Gastrocnemius medialis (tissue), 4 donors: ENCODE results near the gene DPYSL5. TPM values are rescaled to one million over a fixed set of nuclear protein-coding genes. Genes with fewer than 3 reads are reported as not detected.

Experiments
- ATAC-seq, 2 donors: fragments of 150-250 bp; one replicate each; pipeline ENCODE4 v1.9.1; 2016
- DNase-seq, 2 donors: peaks; one replicate each; pipeline ENCODE4 v3.0.0-alpha.2; 2019
- H3K27ac ChIP-seq, 4 donors: fragments of 200-600 bp; sonication (generic); 1 replicate in 1 of 4; 2 replicates in 3 of 4; pipeline ENCODE4 v1.5.1; 2016 to 2018; ENCODE audit warnings: mild to moderate bottlenecking in 2 of 4, moderate library complexity in 1 of 4
- H3K27me3 ChIP-seq, 3 donors: fragments of 200-600 bp; sonication (generic) in 2 of 3; 1 replicate in 1 of 3; 2 replicates in 2 of 3; pipeline versions ENCODE4 v1.5.1 to v1.6.0; 2016 to 2019; ENCODE audit warnings: mild to moderate bottlenecking in 1 of 3, moderate library complexity in 1 of 3
- H3K36me3 ChIP-seq, 2 donors: fragments of 200-600 bp; sonication (generic) in 1 of 2; one replicate each; pipeline ENCODE4 v1.5.1; 2017 to 2018
- H3K4me1 ChIP-seq, 2 donors: fragments of 200-600 bp; sonication (generic) in 1 of 2; one replicate each; pipeline ENCODE4 v1.5.1; 2016 to 2017; ENCODE audit warnings: mild to moderate bottlenecking in 2 of 2
- H3K4me3 ChIP-seq, 4 donors: fragments of 200-600 bp; sonication (generic) in 3 of 4; 1 replicate in 1 of 4; 2 replicates in 3 of 4; pipeline ENCODE4 v1.5.1; 2016 to 2019; ENCODE audit warnings: mild to moderate bottlenecking in 2 of 4
- H3K9me3 ChIP-seq, 3 donors: fragments of 200-600 bp; sonication (generic) in 2 of 3; 1 replicate in 1 of 3; 2 replicates in 2 of 3; pipeline ENCODE4 v1.5.1; 2016 to 2019
- CTCF ChIP-seq, 5 experiments: fragments of 450-650 bp in 3 of 5; fragments of 200-600 bp in 2 of 5; sonication (generic) in 2 of 5; IDR thresholded peaks in 4 of 5; conservative IDR thresholded peaks in 1 of 5; 1 replicate in 4 of 5; 2 replicates in 1 of 5; pipeline ENCODE4 v1.5.1; 2016 to 2019; ENCODE audit warnings: antibody characterized with exemption in 5 of 5, mild to moderate bottlenecking in 3 of 5, moderate library complexity in 3 of 5
- POLR2A ChIP-seq, 2 donors: fragments of 450-650 bp; IDR thresholded peaks; one replicate each; pipeline ENCODE4 v1.6.1; 2017; ENCODE audit warnings: antibody characterized with exemption in 2 of 2, mild to moderate bottlenecking in 2 of 2, moderate library complexity in 2 of 2
- in situ Hi-C, 4 donors: fragments of 200-750 bp; cut with MboI; loops; one replicate each; pipeline versions ENCODE4 v1.15.0 to v1.8.0; 2017; ENCODE audit warnings: low sequenced_read_pairs in 4 of 4
- intact Hi-C: fragments of 100-400 bp; cut with DNase I; formaldehyde crosslinking; loops from one replicate; pipeline ENCODE4 v1.15.1; 2023; ENCODE audit warnings: low total_unique reads
- total RNA-seq, 4 donors: library from RNA; depleted of rRNA; stranded (reverse); fragments of >200 nt; gene quantifications; one replicate each; pipeline versions ENCODE4 v1.1.0 to v1.2.3, GENCODE V29; 2016

DPYSL5 gene
- total RNA-seq, 4 donors from 2014 or later: not detected

GRCh38 chr2:26864646-26865045 lies 16.7 kb downstream of the DPYSL5 start:
- Histone ChIP-seq H3K4me3 (no peak overlapping the region), H3K27me3 (no peaks in the 10 kb centered on the region), H3K4me1 (peaks cover 5 to 8% of the 10 kb centered on the region in 2 donors), H3K27ac (no peak overlapping the region), H3K9me3 (no peaks in the 10 kb centered on the region), H3K36me3 (no peaks in the 10 kb centered on the region)
- ATAC-seq (no peak), DNase-seq (no peak)
- intact Hi-C loops: no loop called here
- no peak for TF ChIP-seq CTCF (IDR thresholded peaks at IDR 0.05 in 4 of 5, conservative IDR thresholded peaks at IDR 0.05 in 1 of 5)
- TF ChIP-seq POLR2A (IDR thresholded peaks at IDR 0.05): no peak
- in situ Hi-C loops: no loop called here

- H3K4me3 ChIP-seq: no peak overlapping the region
- H3K36me3 ChIP-seq: no peaks in the 10 kb centered on the region
- H3K4me1 ChIP-seq: no peaks in the 10 kb centered on the region
- no peaks in the 10 kb centered on the region for H3K9me3 ChIP-seq
- DNase-seq (no peak), ATAC-seq (no peak)
- intact Hi-C loops: no loop called here
- no peak for TF ChIP-seq POLR2A (IDR thresholded peaks at IDR 0.05)
- TF ChIP-seq CTCF (IDR thresholded peaks at IDR 0.05 in 4 of 5, conservative IDR thresholded peaks at IDR 0.05 in 1 of 5): no peak
- in situ Hi-C loops: no loop called here
- H3K27me3 ChIP-seq: no peaks in the 10 kb centered on the region
- no peak overlapping the region for H3K27ac ChIP-seq
Measured at GRCh38 chr2:26870585-26871095, 22.7 kb downstream of the DPYSL5 start.

- H3K4me3 ChIP-seq: no peak overlapping the region
- DNase-seq (no peak), ATAC-seq (no peak)
- no peaks in the 10 kb centered on the region for H3K36me3 ChIP-seq
- TF ChIP-seq POLR2A (IDR thresholded peaks at IDR 0.05): no peak
- TF ChIP-seq CTCF (IDR thresholded peaks at IDR 0.05 in 4 of 5, conservative IDR thresholded peaks at IDR 0.05 in 1 of 5): no peak
- H3K27ac ChIP-seq: no peak overlapping the region
- intact Hi-C loops: no loop called here
- in situ Hi-C loops: no loop called here
- H3K9me3 ChIP-seq: no peaks in the 10 kb centered on the region
- no peaks in the 10 kb centered on the region for H3K4me1 ChIP-seq
- no peaks in the 10 kb centered on the region for H3K27me3 ChIP-seq
Measured at GRCh38 chr2:26873286-26873983, 25.5 kb downstream of the DPYSL5 start.

- H3K4me3 ChIP-seq: no peak overlapping the region
- DNase-seq (no peak), ATAC-seq (no peak)
- no peaks in the 10 kb centered on the region for H3K9me3 ChIP-seq
- no peaks in the 10 kb centered on the region for H3K36me3 ChIP-seq
- intact Hi-C loops (no loop called here), in situ Hi-C loops (no loop called here)
- no peaks in the 10 kb centered on the region for H3K4me1 ChIP-seq
- H3K27me3 ChIP-seq: no peaks in the 10 kb centered on the region
- no peak overlapping the region for H3K27ac ChIP-seq
- TF ChIP-seq POLR2A (IDR thresholded peaks at IDR 0.05) (no peak), CTCF (IDR thresholded peaks at IDR 0.05 in 4 of 5, conservative IDR thresholded peaks at IDR 0.05 in 1 of 5) (no peak)
Measured at GRCh38 chr2:26874514-26874913, 26.6 kb downstream of the DPYSL5 start.
